HG03025 (cell line): Measurements from ENCODE around the gene HRH1.

Source experiments
- ATAC-seq: cut with Tn5 transposase; IDR thresholded peaks from one replicate; pipeline ENCODE4 v1.9.1; 2021; ENCODE audit warnings: mild to moderate bottlenecking, moderate library complexity; ENCODE audit not compliant: unreplicated experiment, low FRiP score

The HRH1 gene

GRCh38 chr3:11272906-11273574, 118.7 kb downstream of the HRH1 start:
- ATAC-seq = no peak

GRCh38 chr3:11273891-11274291, 119.6 kb downstream of the HRH1 start:
- ATAC-seq = no peak

GRCh38 chr3:11274566-11275142, 120.4 kb downstream of the HRH1 start:
- no peak for ATAC-seq

- no peak for ATAC-seq
Observed at GRCh38 chr3:11275926-11276325, 121.6 kb downstream of the HRH1 start.

- ATAC-seq = no peak
Observed at GRCh38 chr3:11276901-11277300, 122.6 kb downstream of the HRH1 start.

- no peak for ATAC-seq
Observed at GRCh38 chr3:11282250-11283138, 128.2 kb downstream of the HRH1 start.

GRCh38 chr3:11283139-11283475, 128.8 kb downstream of the HRH1 start:
- no peak for ATAC-seq

GRCh38 chr3:11284011-11284410, 129.7 kb downstream of the HRH1 start:
- ATAC-seq = no peak

GRCh38 chr3:11285471-11285870, 131.2 kb downstream of the HRH1 start:
- ATAC-seq = no peak

- no peak for ATAC-seq
Observed at GRCh38 chr3:11287404-11287803, 133.1 kb downstream of the HRH1 start.

- ATAC-seq = no peak
Observed at GRCh38 chr3:11288021-11288491, 133.8 kb downstream of the HRH1 start.

- ATAC-seq = peak; percentile 47
Observed at GRCh38 chr3:11288786-11289637, 134.7 kb downstream of the HRH1 start.

GRCh38 chr3:11289864-11290263, 135.6 kb downstream of the HRH1 start:
- no peak for ATAC-seq

- ATAC-seq = no peak
Observed at GRCh38 chr3:11290743-11291680, 136.7 kb downstream of the HRH1 start.

GRCh38 chr3:11291808-11292207, 137.5 kb downstream of the HRH1 start:
- ATAC-seq = no peak

- ATAC-seq = no peak
Observed at GRCh38 chr3:11297126-11297525, 142.8 kb downstream of the HRH1 start.

- peak; percentile 51 for ATAC-seq
Observed at GRCh38 chr3:11300970-11301369, 146.7 kb downstream of the HRH1 start.

- ATAC-seq = no peak
Observed at GRCh38 chr3:11302444-11302843, 148.2 kb downstream of the HRH1 start.

GRCh38 chr3:11304175-11304574, 149.9 kb downstream of the HRH1 start:
- ATAC-seq = no peak
